GM19099 (cell line): Measurements from ENCODE around the gene RNASEH2B.

ENCODE experiments used
- POLR2A ChIP-seq: IDR thresholded peaks from 3 replicates; pipeline ENCODE4 v1.6.1; 2011; ENCODE audit warnings: low read depth; ENCODE audit not compliant: insufficient read length; ENCODE audit errors: extremely low read depth

The RNASEH2B gene

DNA sequence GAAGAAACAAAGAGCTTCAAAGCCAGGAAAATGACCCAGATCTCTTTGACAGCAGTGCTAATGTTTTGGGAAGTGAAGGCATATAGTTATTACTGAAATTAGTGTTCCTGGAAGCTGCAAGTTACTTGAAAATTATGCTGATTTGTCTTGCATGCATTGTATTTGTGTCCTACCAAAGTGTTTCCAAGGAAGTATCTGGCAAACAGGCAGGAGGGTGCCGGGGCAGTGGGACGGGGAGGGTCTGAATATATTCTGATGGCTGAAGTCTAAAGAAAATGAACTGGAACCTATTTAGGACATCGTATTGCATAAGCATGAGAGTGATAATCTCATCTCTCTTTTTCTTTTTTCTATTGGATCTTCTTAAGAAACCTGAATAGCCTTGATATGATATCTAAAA lies 9.0 kb downstream of the RNASEH2B start:
- no peak for TF ChIP-seq POLR2A

DNA sequence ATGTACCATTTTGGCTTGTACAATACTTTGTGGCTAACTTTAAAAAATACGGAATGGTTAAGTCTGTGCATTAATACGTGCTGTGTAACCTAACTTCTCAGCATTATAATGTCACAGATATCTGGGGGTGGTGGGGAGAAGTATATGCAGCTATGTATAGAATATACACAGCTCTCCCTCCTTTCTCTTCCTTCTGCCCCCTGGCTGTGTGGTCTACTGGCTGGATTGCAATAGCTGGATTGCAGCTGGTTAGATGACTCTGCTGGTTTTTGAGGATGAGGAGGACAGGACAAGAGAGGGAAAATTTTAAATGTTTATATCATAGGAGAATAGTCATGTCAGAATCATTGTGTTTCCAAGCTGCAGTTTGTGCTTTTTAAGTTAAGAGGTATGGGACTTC lies 9.7 kb downstream of the RNASEH2B start:
- TF ChIP-seq POLR2A, result no peak

DNA sequence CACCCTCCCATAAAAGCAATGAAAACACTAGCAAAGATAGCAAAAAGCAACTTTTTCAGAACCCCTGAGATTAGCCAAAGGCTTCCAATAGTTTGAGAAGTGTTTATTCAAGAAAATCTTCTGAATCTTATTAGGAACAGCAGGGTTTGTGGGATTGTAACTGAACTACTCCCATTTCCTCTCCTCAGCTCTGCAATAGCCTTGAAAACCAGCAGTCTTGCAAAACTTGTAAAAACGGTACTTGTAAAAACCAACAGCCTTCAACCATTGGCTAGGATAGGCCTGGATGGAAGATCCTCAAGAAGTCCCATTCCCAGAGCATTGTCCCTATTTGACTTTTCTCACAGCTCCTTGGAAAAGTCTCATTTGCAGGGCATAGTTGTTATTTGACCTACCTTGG lies 12.1 kb downstream of the RNASEH2B start:
- TF ChIP-seq POLR2A, result no peak

DNA sequence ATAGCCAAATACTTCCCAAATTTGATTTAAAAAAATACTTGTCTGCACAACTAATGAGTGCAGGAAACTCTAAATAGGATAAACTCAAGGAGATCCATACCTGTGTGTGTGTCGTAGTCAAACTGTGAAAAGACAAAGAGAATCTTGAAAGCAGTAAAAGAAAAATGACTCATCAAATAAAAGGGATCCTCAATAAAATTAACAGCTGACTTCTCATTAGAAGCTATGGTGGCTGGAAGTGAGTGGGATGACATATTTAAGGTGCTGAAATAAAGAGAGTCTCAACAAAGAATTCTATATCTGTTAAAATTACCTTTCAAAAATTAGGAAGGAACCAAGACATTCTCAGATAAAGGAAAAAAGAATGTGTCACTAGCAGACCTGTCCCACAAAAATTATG lies 13.7 kb downstream of the RNASEH2B start:
- TF ChIP-seq POLR2A, result no peak

DNA sequence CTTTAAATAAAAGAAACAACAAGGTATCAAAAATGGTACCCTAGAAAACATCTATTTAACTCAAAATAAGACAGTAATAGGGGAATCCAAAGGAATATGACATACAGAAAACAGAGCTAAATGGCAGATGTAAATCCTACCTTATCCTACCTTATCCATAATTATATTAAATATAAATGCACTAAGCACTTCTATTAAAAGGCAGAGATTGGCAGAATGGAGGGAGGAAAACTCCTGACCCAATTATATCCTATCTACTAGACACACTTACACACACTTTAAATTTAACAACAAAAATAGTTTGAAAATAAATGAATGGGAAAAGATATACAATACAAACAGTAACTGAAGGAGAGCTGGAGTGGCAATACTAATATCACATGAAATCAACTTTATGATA lies 14.4 kb downstream of the RNASEH2B start:
- no peak for TF ChIP-seq POLR2A

DNA sequence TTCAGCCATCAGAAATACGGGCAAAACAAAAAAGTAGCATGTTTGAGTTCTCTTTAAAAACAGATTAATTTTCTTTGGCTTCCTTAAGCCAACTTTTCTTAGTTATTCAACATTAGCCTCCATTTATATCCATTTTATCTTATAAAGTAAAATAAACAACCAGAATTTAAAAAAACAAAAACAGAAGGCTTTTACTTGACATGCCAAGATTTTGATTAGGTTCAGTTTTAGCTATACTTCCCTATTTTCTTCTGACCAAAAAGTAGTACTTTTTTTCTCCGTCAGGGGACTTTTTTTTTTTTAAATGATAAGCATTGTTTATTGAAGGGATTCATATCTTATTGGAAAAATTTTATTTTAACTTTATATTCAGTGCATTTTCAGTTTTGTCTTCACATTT lies 18.1 kb downstream of the RNASEH2B start:
- no peak for TF ChIP-seq POLR2A

DNA sequence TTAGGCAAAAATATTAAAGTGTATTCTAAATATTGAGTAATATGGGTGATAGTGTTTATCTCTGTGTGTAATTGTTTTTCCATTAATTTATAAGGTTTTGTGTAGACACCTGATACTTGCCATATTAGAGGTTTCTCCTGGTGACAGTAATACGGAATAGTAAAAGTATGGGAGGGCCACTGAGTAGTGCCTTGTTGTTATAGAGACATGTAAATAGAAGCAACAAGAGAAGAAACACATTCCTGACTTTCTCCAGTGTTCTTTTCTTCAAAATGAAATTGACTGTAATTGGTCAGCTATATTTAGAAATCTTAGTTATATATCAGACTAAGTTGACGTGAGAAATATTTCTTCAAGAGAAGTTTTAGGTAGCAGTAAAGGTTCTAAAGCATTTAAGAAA lies 18.5 kb downstream of the RNASEH2B start:
- no peak for TF ChIP-seq POLR2A

DNA sequence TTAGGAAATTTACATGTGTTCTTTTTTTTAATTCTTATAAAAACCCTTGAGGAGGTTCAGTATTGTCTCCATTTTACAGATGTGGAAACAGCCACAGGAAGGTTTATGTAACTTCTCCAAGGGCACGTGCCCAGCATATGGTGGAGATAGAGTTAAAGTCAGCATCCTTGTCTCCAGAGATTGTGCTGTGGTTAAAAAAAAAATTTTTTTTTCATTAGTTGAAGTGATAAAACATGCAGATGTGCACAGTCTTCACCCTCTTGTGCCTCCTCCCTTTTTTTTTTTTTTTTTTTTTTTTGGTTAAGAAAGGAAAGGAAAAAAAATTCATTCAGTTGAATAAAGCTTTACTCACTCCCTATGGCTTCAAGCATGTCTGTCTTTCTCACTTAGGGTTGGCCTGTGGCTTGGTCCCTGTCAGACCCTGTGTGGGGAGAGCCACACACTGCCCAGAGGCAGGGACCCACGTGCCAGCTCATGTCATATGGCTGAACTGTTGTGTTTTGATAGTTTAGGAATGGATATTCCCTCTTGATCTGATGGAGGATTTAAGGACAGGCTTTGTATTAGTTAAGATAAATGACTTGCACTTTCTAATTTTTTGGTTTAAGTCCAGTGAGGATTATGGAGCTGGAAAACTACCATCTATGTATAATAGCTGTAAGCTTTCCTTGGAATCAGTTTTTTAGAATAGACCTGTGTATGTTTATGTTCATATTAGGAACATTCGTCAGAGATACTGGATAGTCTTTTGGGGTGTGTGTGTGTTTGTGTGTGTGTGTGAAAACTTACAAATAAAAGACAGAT lies 19.3 kb downstream of the RNASEH2B start:
- no peak for TF ChIP-seq POLR2A

DNA sequence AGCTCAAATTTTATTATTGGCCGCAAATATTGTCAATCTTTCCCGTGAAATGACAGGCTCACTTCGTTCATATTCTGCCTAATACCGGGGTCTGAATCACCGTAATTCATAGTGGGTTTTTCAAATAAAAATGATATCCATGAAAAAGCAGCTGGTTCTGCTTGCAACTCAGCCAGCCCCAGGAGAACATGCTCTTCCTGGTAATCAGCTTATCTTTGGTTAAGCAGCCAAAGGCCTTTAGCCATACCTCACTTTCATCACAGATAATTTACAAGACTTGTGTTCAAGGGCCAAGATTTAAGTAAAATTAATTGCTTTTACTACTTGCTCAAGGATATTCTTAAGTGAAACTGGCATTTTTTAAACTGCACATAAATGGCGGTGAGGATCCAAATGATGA lies 22.5 kb downstream of the RNASEH2B start:
- TF ChIP-seq POLR2A, result no peak

DNA sequence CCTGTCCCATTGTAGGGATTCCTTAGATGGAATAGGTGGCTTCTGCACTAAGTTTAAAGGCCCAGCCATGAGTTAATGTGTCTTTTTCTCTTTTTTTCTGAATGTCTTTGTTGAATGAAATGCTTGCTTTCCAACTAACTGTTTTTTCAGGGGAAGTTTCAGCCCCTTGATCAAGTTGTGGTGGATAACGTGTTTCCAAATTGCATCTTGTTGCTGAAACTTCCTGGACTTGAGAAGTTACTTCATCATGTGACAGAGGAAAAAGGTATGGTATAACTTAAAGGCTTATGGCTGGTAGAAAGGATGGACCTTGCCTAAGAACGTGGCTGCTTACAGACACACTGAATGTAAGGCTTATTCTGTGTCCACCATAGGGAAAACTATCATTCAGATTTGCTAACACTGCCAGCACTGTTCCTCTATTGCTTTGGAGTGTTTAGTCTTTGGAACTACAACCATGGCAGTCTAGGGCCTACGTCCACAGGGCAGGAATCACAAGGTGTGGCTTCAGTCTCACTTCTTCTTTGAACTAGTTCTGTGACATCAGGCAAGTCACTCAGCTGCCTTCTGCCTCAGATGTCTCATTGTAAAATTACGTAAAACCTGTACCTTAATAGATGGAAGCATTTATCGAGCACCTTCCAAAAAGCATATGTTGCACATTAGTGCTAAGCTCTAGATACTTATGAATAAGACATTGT lies 25.3 kb downstream of the RNASEH2B start:
- no peak for TF ChIP-seq POLR2A

DNA sequence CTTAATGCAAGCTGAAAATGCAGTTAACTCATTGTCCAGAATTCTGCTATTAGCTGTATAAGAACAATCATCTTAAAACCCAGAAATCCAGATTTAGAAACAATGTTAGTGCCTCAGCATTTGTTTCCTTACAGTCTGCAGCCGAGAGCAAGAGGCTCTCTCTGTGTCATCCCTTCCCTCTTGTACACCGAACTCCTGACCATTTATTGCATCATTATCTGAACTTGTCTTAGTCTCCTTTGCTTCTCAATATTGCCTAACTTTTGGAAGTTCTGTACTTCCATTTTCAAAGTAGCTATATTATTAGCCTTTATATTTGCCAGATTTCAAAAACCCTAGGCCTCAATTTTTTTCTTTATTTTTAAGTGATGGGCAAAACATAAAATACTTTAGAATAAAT lies 27.1 kb downstream of the RNASEH2B start:
- no peak for TF ChIP-seq POLR2A

DNA sequence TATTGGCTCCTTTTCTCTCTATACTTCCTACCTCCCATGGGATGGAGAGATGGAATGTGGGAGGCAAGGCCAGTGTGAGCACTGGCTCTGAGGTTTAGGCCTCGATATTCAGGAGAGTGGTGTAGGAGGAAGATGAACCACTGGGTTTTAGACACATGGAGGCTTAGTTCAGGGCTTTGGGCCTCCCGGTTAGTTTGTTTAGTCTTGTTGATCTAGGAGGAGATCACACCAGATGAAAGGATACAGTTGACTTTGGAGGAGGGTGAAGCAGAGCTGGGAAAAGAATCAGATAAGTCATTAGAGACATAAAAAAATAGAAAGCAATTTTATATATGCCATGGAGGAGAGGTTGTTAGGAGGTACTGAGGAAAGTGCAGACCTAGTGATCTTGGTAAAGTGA lies 30.9 kb downstream of the RNASEH2B start:
- no peak for TF ChIP-seq POLR2A

DNA sequence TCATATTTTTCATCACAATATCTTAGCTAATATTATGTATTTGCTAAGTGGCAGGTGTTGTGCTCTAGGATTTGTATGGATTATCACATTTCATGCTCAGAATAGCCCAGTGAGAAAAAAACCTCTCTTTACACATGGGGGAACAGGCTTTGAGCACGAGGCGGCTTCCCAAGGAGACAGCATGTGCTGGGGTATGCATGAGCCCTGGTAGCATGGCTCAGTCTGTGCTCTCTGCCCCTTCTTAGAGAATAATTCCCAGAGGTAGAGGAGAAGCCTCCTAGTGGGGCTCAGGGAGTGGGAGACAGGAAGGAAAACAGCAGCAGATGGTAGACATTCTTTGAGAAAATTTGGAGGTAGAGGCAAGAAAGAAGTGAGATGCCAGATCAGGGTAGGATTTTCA lies 31.6 kb downstream of the RNASEH2B start:
- no peak for TF ChIP-seq POLR2A

DNA sequence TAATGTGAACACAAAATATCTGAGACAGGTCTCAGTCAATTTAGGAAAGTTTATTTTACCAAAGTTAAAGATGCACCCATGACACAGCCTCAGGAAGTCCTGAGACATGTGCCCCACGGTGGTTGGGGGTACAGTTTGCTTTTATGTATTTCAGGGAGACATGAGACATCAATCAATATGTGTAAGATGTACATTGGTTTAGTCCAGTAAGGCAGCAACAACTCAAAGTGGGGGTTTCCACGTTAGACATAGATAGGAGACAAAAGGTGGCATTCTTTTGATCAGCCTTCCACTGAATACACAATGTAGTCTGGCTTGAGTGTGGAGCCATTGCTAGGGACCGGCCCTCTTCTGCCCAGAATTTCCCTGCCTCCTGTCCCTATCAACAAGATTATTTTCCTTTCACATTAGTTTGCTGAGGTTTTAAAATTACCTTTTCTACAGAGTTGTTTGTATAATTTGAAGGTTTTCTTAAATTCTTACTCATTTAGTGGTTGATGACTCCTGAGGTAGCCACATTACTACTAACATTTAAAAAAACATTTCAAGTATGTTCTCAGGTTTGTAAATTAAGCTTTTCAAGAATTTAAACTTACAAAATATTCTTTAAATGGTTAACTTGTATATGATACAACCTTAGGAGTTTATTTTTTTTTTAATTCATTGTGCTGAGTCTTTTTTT lies 33.2 kb downstream of the RNASEH2B start:
- no peak for TF ChIP-seq POLR2A

DNA sequence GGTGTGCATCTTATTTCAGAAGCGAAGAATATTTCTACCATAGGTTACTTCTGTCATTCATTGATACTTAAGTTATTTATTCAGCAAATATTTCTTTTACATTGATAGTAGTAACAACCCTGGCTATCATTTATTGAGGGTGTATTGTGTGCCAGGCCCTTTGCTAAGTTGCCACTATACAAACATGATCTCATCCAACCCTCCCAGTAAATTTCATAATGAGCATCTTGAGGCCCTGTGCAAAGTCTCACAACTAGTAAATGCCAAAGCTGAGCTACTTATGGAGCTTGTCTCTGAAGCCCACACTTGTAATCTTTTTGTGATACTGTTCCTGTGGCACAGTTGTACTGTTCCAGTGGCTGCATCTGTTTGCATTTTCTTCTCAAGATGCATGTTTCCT lies 36.1 kb downstream of the RNASEH2B start:
- no peak for TF ChIP-seq POLR2A

DNA sequence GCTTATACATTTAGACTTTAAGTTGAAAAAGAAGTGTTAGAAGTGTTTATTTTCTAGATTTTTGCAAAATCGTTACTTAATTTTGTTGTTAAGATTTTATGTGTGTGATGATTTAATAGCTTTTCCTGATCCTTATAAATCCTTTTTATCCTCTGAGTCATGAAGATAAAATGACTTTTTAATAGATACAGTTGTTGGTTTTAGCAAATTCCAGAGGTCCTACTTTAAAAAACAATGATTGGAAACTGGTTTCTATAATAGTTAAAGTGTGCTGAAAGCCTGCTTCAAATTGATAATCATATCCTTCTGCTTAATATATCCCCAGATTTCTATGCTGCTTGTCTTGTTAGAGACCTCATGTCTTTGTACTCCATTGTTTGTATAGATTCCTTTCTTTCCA lies 39.0 kb downstream of the RNASEH2B start:
- no peak for TF ChIP-seq POLR2A
